PC-9 (cell line): ENCODE results near the gene AKAP6.

ENCODE experiments used
- EZH2 ChIP-seq: fragments of 200-600 bp; sonication (generic); IDR thresholded peaks from 2 replicates; pipeline ENCODE4 v1.8.0; 2017; ENCODE audit warnings: antibody characterized with exemption, low read depth
- TF ChIP-seq, protein P1 (sequence below): fragments of 200-600 bp; sonication (generic); conservative IDR thresholded peaks from 2 replicates; pipeline ENCODE4 v1.6.1; 2017; ENCODE audit warnings: mixed run types, antibody characterized with exemption, mild to moderate bottlenecking, moderate library complexity

DNA sequence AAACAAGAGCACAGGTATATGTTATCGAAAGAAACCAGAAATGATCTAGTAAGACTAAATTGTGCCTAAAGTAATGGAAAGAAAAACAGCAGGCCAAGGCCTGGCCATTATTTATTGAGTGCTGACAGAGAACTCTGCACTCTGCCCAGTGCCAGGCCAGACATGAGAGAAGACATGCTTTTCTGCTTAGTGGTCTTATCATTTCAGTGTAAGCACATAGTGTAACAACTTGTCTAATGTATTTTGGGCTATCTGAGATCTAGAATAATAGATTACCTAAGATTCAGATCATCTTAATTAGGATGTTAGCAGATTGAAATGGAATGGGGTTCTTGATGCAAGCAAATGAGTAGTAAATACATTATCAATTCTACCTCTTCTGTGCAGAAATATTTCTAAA lies 278.3 kb downstream of the AKAP6 start:
- TF ChIP-seq, protein P1, sequence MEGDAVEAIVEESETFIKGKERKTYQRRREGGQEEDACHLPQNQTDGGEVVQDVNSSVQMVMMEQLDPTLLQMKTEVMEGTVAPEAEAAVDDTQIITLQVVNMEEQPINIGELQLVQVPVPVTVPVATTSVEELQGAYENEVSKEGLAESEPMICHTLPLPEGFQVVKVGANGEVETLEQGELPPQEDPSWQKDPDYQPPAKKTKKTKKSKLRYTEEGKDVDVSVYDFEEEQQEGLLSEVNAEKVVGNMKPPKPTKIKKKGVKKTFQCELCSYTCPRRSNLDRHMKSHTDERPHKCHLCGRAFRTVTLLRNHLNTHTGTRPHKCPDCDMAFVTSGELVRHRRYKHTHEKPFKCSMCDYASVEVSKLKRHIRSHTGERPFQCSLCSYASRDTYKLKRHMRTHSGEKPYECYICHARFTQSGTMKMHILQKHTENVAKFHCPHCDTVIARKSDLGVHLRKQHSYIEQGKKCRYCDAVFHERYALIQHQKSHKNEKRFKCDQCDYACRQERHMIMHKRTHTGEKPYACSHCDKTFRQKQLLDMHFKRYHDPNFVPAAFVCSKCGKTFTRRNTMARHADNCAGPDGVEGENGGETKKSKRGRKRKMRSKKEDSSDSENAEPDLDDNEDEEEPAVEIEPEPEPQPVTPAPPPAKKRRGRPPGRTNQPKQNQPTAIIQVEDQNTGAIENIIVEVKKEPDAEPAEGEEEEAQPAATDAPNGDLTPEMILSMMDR = no peak
- TF ChIP-seq EZH2 = no peak
